CD4-positive, alpha-beta T cell treated with Interleukin-6 at 100 ng/mL for 8 hours (primary cell): ENCODE measurements around the gene HARS2.
A peak's percentile ranks its signal among the peaks of the same experiment; 100 is the strongest.
"Not testable (repeated sequence)": the region's sequence is repeated elsewhere in the genome, so short reads cannot be mapped to it uniquely, and the experiment has no call there.

ENCODE experiments used
- DNase-seq: peaks from one replicate; pipeline ENCODE4 v3.0.0-alpha.2; 2020; ENCODE audit warnings: mixed read lengths, low spot score

Gene HARS2, protein sequence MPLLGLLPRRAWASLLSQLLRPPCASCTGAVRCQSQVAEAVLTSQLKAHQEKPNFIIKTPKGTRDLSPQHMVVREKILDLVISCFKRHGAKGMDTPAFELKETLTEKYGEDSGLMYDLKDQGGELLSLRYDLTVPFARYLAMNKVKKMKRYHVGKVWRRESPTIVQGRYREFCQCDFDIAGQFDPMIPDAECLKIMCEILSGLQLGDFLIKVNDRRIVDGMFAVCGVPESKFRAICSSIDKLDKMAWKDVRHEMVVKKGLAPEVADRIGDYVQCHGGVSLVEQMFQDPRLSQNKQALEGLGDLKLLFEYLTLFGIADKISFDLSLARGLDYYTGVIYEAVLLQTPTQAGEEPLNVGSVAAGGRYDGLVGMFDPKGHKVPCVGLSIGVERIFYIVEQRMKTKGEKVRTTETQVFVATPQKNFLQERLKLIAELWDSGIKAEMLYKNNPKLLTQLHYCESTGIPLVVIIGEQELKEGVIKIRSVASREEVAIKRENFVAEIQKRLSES

DNA sequence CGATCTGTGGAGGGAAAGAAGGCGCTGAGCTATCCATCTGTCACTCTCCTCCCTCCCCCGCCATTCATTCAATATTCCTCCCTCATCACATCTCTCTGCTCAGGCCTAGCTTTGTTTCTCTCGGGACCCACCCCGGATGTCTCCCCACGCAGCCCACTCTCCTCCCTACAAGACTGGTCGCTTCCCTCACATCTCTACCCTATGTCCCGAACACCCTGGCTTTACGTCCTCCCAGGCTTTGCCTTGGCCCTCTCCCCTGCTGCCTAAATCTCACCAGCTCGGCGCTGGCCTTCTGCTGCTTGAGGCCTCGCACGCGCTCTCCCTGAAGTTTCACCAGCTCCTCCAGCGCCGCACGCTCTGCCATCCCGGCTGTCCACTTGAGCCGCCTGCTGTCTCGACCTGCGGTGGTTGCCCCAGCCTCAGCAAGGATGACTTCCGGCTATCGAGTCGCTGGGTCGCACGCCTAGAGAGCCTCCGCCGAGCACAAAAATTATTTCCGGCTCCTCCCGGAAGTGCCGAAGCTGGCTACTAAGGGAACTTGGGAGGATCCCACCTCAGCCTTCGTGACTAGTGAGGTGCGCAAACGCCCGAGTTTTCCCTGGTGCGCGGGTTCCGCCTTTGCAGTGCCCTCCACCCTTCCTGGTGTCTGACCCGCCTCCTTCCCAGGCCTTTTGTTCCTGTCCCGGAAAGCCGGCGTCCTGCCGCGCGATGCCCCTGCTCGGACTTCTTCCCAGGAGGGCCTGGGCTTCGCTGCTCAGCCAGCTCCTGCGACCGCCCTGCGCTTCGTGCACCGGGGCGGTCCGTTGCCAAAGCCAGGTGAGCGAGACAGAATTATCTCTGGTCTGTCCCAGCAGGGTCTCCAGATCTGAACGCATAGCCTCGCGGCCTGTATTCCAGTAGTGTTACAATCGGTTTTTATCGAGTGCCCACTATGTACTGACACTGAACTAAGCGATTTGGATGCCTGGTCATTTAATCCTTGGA is at the start of gene HARS2, which contains the start of gene HARS1:
HARS2 (plus strand) TSS at position 515 of the 984 bp plus-strand sequence; CDS start at position 709, 194 bp downstream.
HARS1 (minus strand) TSS at position 430 of the 984 bp plus-strand sequence; CDS start at position 364, 66 bp downstream.
- peak; percentile 81 for DNase-seq

DNA sequence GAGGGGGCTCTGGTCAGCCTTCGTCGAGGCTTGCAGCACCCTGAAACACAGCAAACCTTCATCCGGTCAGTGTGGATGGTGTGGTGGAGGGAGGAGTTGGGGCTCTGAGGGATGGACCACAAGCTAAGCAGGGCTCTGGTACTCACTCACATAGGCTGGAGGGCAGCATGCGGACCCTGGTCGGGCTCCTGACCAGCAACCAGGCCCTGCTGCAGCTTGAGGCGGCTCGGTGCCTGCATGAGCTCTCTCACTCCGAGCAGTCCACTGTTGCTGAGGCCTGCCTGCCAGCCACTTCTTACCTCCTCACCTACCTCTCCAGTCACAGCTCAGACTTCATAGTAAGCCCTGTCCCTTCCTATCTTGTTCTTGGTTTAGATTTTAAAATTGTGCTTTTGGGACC is 49.5 kb upstream of the HARS2 start:
- DNase-seq, result no peak

DNA sequence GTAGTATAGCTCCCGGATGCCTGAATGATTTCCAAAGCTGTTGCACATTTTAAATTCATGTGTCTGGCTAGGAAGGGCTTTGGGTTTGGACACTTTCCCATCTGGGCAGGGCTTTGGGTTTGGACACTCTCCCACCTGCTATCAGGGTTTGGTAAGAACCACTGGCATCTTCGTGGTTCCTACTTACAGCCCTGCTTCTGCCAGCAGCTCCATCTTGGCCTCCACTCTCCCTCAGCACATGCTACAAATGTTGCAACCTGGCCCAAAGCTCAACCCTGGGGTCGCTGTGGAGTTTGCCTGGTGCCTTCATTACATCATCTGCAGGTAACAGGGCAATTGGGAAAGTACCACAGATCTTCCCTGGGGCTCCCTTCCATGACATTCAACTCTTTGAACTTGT is 48.5 kb upstream of the HARS2 start:
- DNase-seq, result no peak

DNA sequence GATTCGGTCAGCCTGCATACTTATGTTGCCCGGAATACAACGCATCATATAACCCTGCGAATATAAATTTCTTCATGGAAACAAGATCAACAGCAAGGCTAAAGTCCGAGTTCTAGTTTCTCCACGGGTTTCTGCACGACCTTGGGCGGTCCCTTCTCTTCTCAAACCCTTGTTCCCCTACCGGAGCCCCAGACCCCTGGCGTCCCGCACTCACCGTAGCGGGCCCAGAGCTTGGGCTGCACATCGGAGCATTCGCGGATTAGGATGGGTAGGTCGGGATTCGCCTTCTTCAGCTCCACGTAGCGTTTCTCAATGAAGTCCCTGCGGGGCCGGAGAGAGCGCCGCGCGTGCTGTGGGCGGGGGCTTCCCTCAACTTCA is 44.2 kb upstream of the HARS2 start:
- DNase-seq, result no peak

DNA sequence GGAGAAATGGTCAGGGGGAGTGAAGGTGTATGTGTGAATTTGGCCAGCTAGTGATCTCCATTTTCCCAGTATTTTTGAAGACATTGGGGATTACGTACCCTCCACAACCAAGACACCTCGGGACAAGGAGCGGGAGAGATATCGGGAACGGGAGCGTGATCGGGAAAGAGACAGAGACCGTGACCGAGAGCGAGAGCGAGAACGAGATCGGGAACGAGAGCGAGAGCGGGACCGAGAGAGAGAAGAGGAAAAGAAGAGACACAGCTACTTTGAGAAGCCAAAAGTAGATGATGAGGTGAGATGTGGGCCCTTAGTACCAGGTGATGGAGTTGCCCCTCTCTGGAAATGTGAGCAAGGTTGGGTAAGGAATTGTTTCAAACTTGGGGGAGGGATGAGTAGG is 32.4 kb upstream of the HARS2 start:
- DNase-seq, result no peak

DNA sequence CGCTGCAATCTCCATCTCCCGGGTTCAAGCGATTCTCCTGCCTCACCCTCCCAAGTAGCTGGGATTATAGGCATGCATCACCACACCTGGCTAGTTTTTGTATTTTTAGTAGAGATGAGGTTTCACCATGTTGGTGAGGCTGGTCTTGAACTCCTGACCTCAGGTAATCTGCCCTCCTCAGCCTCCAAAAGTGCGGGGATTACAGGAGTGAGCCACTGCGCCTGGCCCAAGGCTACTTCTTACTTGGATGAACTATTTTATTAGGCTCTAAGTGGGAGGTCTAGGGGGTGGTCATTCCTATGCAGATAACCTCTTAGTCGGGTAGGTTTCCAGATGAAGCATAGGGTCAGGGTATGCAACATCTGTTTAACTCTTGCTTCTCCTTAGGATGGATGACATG is 30.9 kb upstream of the HARS2 start:
- not testable (repeated sequence) for DNase-seq

DNA sequence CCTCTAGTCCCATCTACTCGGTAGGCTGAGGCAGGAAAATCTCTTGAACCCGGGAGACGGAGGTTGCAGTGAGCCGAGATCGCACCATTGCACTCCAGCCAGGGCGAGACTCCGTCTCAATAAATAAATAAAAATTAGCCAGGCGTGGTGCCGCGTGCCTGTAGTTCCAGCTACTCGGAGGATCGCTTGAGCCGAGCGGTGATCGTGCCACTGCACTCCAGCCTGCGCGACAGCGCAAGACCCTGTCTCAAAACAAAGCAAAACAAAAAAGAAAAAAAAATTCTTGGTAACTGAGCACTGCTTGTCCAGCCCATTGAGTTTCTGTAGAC is 27.3 kb upstream of the HARS2 start:
- DNase-seq, result no peak

DNA sequence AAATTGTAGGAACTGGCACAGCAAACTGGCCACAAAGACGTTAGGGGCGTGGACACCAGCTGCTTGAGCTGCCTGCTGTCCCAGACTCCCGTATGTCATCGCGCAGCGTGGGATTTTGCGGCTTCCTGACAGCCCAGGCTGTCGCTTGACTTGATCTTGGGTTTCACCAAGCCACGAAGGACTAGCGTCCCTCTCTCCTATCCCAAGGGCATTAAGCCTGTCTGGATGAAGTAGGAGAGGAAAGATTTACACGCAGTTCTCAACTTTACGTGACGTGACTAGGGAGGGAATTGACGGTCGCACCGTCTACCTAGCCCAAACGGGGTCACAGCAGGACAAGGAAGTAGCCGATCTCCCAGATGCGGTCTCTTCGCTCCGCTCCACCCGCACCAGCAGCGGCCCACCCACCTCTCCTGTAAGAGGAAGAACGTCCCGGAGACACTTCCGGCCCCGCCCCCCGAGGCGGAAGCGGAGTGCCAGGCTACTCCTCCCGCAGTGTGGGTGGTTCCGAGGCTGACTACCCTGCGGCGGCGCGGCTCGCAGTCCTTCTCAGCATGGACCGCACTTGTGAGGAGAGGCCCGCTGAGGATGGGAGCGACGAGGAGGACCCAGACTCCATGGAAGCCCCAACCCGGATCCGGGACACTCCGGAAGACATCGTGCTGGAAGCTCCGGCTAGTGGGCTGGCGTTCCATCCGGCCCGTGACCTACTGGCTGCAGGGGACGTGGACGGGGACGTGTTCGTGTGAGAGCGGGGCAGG is 26.7 kb upstream of the HARS2 start, which contains the start of gene WDR55:
WDR55 (plus strand) TSS at position 546 of the 761 bp plus-strand sequence; CDS start at position 555, 9 bp downstream.
- peak; percentile 93 for DNase-seq

DNA sequence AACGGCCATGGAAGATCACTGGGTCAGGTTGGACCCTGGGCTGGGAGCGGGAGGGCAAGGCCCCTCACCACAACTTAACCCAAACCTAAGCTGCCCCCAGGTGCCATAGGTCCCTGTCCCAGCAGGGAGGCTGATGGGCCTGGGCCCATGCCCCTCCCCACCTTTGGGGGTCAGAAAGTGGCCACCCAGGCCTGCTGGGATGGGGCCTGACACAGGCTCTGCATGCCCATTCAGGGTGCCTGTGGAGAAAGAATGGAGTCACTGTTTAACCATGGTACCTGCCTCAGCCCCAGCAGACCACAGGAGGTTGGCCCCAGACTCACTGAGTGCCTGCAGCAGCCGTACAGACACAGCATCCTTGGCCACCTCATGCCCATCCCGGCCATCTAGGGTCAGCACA is 20.2 kb upstream of the HARS2 start:
- not testable (repeated sequence) for DNase-seq

DNA sequence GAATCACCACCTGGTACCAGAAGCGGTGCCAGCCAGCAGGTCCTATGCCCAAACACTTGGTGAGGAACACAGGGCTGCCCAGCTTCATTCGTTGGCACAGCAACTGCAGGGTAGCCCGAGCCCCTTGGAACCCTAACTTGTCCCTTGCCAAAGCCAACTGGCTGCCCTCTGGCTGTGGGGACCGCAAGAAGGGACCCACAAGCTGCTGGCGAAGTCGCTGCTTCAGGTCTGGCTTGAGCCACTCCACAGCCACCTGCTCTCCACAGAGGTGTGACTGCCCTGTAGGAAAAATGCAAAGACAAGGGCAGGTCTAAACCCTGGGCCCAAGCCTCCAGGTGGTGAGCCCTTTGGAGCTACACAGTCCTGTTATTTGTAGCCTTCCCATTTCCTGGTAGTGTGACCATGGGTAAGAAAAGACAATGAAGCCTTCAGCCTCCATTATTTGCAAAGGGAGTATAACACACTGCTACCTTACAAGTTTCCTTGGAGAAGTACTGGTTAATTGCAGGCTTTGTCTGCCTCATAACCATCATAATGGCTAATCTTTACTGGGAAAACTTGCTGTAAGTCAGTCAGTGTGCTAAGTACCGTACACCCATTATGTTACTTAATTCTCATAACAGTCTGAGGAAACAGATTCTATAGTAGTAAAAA is 19.7 kb upstream of the HARS2 start:
- DNase-seq, result no peak

DNA sequence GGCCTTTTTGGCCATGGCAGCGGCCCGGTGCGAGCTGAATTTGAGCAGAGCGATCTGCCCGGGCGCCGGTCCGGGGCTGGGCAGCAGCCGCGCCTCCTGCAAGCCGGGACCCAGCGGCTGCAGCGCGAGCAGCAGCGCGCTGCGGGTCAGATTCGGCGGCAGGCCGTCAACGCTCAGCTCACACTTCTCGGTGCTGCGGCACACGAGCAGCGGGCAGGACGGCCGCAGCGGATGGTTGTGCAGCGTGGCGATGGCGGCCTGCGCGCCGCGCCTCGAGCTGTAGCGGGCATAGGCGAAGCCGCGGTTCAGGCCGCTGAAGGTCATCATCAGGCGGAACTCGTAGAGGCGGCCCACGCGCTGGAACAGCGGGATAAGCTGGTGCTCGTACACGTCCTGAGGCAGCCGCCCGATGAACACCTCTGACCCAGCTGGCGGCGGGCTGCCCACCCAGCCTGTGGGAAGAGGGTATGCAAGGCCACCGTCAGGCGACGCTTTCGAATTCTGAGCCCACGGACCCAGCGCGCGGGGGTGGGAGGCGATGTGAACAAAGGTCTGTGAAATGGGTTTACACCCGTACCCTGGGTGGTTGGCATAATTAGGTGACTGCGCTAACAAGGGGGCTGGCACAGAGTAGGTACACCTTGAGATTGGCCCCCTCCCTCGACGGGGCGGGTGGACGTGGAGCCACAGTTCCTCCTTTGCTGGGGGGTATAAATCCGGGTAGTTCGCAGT is 18.6 kb upstream of the HARS2 start:
- DNase-seq, result no peak

DNA sequence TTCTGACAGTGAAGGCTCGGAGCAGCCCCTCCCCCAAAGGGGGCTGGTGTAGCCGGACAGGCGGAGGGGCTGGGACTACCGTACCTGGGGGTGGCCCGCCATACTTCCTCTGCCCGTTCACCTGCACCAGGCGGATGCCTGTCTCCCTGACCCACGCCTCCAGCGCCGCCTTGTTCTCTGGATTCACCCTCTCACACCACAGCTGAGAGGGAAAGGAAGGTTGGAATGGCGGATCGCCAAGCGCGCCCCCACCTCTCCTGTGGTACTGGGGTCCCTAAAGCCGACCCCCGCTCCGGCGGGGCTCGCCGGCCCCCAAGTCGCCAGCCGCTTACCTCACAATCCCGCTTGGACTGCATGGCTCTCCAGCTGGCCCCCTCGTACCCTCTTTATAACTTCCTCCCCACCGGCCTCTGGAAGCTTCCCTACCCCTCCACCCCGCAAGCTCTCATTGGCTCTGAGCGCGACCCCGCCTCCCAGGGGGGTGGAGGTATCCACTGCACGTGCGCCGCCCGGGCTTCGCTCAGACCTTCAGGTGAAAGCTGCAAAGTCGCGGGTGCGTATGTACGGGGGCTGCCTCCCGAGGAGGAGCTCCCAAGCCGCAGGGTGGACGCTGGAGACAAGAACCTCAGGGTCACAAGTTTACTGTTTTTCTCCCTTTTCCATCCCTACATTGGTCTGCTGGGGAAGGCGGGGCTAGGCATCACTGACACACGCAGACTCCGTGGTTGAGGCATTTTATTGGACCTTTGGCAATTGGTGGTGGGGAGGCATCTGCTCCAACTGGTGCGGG is 17.9 kb upstream of the HARS2 start, which contains the start of gene DND1:
DND1 (minus strand) TSS at position 390 of the 790 bp plus-strand sequence; CDS start at position 356, 34 bp downstream.
- no peak for DNase-seq

DNA sequence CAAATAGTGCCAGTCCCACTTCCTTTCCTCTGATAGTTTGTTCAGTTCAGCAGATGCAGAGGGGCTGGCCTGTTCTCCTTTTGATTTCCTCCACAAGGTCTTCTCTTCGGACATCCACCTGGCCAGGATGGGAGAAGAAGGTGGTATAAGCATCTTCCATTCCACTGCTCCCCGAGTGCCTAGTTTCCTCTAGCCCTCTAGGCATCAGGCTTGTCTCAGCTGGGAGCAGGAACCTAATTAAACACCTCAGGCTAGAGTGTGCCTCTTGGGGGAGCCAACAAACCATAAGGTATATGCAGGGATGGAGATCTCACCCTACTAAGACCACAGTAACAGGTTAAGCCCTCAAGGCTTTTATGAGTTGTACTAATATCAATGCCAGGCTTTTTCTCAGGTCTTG is 17.0 kb upstream of the HARS2 start:
- no peak for DNase-seq

DNA sequence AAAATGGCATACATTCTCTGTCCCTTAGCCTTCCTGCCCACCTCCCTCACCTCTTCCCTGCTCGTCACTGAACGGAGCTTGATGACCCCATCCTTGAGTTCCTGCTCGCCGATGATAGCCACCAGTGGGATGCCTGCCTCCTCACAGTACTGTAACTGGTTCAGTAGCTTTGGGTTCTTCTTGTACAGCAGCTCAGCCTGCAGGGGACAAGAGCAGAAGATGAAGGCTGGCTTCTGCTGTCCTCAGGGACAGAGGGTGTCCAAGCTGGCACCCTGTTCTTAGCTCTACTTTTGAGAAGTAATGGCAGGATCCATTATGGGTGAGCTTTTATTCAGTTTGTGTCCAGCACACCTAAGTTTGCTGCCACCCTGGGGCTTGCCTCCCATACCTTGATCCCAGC is 16.6 kb upstream of the HARS2 start:
- no peak for DNase-seq

DNA sequence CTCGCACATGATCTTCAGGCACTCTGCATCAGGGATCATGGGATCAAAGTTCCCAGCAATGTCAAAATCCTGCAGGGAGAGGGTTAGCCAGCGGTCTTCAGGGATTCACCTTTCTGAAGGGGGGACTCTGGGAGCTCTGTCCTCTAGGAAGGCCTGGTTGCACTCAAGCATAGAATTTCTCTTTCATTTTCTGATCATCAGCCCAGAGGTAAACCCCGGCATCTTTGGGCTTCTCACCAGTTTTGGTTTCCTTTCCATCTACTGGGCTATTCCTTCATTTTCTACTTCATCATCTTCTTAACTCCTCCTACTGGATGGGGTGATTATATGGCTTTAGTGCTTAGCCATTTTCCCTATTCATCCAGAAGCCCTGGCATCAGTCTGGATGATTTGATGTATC is 13.3 kb upstream of the HARS2 start:
- no peak for DNase-seq

DNA sequence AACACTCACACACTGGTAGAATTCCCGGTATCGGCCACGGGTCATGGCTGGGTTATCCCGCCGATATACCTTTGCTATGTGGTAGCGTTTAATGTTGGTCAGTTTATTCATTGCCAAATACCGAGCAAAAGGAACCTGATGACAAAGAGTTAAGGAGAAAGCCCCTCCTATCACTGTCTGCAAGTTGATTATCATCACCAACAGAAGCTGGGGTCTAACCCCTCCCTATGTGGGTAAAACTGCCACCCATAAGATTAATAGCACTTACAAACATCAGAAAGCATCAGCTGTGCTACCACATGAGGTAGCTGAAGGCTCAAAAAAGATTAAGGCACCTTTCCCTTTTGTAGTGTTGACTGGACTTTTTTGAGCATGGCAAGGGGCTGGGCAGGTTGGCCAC is 12.3 kb upstream of the HARS2 start:
- DNase-seq, result no peak

DNA sequence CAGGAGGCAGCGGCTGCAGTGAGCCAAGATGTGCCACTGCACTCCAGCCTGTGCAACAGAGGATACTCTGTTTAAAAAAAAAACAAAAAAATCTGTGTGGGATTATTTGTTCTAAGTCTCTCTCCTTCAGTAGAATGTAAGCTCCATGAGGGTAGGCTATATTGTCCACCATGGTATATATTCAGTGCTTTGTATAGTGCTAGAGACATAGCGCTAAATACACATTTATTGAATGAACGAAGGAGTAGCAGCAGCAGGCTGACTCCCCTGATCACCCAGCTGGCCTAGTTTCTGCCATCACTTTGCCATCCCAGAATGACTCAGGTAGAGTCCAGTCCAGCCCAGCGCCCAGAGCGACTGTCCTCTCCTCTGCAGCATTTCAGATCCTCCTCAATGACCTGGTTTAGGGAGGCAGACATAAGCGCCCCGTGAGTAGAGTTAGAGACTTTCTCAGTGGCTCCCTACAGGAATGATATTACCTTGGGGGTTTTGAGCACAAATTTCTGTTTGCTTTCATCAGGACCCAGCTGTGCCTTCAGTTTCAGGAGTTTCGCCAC is 801 bp upstream of the HARS2 start:
- DNase-seq, result no peak

DNA sequence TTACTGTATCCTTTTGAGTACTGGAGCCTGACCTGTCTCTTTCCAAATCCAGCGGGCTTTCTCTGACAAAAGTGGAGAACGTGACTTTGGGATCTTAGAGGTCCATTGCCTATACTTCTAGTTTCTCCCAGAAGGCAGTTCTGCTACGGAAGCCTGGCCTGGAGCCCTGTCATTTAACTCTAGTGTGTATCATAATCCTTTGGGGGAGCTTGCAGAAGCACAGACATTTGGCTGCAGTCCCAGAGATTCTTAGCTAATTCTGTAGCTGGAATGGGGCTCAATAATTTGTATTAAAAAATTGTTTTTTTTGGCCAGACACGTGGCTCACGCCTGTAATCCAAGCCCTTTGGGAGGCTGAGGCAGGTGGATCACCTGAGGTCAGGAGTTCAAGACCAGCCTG is 3.0 kb downstream of the HARS2 start:
- no peak for DNase-seq

DNA sequence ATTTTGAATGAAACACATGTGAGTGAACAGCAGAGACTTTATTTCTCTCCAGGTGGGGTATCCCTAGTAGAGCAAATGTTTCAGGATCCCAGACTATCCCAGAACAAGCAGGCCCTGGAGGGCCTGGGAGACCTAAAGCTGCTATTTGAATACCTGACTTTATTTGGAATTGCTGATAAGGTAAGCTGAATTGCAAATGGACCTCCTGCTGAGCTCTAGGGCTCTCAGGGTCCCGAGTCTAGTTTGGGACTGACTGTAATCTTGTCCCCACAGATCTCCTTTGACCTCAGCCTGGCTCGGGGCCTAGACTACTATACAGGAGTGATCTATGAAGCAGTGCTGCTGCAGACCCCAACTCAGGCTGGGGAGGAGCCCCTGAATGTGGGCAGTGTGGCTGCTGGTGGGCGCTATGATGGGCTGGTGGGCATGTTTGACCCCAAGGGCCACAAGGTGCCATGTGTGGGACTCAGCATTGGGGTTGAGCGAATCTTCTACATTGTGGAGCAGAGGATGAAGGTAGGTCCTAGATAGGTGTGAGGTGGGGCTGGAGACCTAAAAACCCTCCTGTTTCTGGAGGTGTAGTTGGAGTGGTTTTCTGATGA is 5.7 kb downstream of the HARS2 start:
- no peak for DNase-seq
